Hypothalamus (tissue), 51 donors: ENCODE results near the gene CHAC2.
"Not testable (repeated sequence)": the region's sequence is repeated elsewhere in the genome, so short reads cannot be mapped to it uniquely, and the experiment has no call there.

Experiments used
- DNase-seq, 51 donors: peaks; one replicate each; lab custom pipeline; 2025; lab: John Stamatoyannopoulos, UW

Gene CHAC2

DNA sequence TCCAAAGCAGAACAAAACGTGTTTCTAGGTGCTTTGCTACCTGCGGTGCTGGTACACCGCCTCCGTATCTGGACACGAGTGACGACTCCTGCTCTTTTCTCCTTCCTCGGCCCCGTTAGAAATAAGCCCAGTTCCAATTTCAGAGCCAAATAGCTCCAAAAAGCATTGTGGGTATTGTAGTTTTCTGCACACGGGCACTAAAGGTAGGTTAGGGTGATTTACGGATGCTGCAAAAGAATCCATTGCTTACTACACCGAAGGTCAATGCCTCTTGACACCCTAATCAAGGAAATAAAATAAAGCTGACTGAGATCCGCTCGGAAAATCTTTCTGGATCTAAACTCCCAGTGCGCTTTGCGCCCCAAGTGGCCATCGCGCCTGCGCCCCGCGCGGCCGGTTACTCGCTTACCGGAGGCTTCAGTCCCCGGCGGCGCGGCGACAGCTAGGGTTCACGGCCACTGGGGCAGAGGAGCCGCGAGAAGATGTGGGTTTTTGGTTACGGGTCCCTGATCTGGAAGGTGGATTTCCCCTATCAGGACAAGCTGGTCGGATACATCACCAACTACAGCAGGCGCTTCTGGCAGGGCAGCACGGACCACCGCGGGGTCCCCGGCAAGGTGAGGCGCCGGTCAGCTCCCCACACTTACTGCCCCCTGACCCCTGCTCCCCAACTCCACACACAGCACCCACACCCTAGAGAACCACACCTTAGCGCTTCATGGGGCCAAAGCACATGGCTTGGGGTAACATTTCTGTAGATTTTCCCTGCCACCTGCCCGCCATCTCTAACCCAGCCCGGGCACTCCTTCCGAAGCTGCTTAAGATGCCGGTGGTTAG lies at the start of gene CHAC2:
Gene CHAC2, plus strand, starts transcription at position 400 of the 837 bp plus-strand sequence. Its CDS starts 83 bp downstream, at position 483.
- peak; percentile 20 to 93 (median 68) for DNase-seq

DNA sequence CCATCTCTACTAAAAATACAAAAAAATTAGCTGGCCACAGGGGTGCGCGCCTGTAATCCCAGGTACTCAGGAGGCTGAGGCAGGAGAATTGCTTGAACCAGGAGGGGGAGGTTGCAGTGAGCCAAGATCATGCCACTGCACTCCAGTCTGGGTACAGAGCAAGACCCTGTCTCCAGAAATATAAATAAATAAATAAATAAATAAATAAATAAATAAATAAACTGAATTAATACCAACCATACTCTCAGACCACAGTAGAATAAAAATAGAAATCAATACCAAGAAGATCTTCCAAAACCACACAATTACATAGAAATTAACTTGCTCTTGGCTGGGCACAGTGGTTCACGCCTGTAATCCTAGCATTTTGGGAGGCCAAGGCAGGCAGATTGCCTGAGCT lies 46.7 kb upstream of the CHAC2 start:
- DNase-seq: not testable (repeated sequence)

DNA sequence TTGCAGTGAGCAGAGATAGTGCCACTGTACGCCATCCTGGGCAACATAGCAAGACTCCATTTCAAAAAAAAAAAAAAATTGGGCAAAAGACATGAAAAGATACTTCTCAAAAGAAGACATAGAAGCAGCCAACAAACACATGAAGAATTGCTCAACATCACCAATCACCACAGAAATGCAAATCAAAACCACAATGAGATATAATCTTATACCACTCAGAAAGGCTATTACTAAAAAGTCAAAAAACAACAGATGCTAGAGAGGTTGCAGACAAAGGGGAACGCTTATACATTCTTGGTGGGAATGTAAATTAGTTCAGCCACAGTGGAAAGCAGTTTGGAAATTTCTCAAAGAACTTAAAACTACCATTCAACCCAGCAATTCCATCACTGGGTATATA lies 43.1 kb upstream of the CHAC2 start:
- DNase-seq: no peak

DNA sequence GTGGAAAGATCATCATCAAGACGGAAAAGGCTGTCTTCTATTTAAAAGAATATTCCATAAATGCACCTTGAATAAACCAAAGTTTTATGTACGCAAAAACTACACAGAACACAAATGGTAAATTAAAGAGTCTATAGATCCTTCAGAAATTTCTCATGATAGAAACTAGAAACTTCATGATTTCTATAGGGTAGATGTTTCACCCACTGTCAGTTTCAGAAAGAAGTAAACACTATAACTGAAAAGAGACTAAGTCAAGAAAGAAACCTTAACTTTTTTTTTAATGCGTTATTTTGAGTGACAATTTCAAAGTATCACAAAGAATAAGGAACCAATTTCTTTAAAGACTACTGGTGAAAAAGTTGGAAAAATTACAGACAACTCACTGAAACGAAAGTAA lies 41.9 kb upstream of the CHAC2 start:
- DNase-seq: no peak

DNA sequence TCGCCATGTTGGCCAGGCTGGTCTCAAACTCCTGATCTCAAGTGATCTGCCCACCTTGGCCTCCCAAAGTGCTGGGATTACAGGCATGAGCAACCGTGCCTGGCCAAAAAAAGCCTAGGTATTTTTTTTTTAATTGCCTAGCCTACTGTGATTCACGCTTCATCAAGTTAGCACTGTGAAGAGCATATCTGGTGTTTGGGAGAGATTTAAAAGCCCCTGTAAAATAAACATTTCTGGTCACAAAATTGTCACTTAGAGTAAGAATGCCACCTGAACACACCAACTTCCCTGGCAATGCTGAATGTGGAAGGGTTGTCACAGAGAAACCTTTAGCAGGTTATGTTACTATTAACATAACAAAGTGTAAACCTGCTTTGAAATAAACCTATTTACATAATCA lies 39.7 kb upstream of the CHAC2 start:
- no peak for DNase-seq

DNA sequence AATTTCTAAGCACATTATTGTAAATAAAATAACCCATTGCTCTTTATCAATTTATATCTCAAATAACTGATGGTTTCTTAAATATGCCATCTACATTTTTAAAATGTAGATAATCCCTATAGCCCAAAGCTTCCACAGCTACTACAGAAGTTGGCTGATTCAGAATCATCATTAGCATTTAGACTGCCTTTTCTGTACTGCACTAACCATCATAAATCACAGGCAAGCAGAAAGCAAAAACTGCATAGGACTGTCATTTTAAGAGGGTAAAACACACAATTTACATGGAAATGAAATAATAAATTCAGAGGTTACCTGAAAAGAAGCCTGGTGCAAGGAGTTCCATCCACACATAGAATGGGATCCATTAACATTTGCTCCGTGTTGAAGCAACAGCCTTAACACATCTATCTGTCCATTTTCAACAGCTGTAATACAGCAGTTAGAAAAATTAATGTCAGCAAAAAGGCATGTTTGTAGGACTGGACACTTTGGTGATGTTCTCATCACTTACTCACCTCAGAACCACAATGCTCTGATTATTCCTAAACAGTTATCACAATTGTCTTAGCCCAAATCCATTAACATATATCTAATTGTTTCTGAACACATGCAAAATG lies 38.4 kb upstream of the CHAC2 start:
- DNase-seq: no peak

DNA sequence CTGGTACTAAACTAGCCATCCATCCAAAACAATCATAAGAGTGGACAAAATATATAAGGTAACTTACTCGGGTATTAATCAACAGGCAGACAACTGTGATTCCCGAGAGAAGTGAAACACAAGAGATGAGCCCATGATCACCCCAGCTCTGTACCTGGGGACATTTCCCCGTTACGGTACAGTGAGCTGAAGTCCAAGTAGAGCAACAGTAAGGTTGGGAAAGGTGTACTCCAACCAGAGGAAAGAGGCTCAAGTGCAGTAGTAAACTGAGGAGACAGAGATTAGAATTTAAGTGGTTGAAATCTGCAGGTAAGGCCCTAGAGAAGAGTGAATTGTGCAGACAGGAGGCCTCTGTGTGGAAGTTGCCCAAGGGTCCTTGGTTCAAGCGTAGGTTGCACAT lies 30.5 kb upstream of the CHAC2 start:
- no peak for DNase-seq

DNA sequence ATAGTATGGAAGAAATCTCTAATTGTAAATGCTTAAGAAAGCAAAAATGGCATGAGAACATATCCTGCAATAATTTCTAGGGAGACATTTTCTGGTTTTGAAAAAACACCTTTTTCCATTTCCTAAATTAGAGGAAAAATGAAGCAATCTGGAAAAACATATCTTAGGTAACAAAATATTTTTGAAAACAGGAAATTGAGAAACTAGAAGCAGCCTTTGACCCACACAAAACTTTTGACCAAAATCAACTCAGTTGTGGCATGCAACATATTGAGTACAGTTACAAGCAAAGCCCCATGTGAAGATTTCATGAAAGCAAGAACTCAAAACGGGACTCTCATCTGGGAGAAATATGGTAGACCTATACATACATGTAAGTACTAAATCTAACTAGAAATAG lies 28.6 kb upstream of the CHAC2 start:
- no peak for DNase-seq

DNA sequence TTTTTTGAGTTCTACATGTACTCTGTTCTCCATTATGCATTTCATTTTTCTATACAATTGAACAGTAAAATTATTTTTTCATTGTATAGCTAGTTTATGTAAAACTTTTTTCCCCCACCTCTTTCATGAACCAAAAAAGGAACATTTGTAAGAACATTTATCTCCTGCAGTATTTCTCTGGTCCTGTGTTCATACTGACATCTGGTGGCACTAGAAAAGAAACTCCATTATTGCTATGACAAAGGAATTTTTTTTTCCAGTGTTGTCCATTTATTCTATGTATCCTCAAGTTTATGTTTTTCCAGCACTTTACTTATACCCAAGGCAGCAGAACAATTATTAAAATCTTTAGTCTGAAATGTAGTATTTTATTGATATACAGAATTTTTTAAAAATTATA lies 27.4 kb upstream of the CHAC2 start:
- peak in 1 of 51 donors; percentile 5 for DNase-seq

DNA sequence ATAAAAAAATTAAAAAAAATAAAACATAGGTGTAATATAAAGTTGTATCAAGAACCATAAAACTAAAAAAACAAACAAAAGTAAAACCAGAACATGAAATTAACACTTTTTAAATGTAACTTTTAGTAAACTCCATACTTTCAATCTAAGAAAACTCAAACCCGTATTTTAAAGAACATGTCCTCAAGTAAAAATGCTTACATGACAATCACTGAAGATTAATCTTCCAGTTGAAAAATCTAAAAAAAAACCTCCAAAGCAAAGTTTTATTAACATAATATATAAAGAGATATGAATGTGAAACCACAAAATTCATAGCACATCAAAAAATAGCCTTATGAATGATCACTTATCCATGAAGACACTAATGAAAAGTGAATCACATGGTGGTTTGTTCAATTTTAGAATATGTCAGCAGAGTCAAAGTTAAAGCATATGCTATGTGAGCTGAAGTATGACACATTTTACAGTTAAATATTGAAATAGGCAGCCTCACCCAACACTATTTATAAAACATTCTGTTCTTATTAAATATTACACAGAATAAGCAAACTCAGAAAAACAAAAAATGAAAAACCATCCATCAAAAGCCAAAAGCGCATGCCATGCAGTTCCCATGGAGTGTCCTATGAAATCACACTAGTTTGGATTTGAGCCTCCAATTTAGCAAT lies 23.1 kb upstream of the CHAC2 start:
- no peak for DNase-seq

DNA sequence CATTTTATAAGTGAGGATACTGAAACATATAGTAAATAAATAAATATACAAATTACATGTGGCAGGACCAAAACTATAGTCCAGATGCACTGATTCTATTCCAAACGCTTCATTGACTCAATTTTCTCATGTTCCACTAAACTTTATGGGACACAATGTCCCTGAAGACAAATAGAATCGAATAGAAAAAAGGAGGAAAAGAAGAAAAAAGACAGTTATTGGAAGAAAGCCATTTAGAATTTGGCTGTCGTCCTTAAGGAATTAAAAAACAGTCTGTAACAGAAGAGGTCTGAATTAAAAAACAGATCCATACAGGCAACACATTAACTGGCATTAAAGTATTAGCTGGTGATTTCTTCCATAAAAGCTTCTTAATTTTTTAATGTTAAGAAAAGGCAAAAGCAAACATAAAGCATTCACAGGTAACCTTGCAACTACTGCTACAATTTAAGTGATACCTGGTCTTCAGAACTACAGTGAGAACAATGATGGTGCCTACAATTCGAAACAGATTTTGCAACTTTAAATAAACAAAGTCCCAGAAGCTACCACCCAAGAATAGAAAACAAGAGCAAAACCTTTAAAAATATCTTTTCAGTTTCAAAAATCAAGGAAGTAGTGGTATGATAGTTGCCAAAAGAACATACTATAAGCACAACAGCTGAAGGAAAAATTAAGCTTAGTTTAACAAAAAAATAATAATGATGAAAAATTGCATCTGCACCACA lies 17.4 kb upstream of the CHAC2 start:
- DNase-seq: no peak

DNA sequence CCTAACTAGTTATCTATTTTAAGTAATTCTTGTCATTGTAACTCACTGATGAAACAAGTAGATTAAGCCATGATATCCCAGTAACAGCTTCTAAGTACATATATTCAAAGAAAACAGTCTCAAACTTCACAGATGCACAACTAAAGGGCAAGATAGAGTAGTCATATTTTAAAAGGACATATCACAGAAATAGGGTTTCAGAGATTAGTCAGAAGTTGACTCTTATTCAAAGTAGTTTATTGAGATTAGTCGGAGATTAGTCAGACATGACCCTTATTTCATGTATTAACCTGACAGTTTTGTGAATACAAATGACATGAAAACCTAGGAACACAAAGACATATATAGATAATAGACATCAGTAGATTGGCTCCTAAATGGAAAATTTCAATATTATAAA lies 15.9 kb upstream of the CHAC2 start:
- no peak for DNase-seq

DNA sequence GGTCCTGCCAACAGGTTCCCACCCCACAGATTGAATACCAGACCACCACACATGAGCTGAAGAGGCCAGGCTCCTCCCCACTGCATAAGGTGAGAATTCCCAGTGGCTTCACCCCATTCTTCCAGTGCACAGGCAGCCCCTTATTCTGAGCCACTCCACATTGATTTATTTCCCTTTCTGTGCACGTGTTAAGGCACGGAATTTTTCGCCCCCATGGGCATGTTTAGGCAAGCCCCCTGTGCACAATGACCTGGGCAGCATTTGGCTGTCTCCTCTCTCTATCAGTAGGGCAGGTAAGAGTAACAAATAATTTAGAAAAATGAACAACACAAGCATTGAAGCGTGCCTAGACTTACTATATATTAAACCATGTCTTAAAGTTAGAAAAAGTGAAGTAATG lies 15.2 kb upstream of the CHAC2 start:
- no peak for DNase-seq

DNA sequence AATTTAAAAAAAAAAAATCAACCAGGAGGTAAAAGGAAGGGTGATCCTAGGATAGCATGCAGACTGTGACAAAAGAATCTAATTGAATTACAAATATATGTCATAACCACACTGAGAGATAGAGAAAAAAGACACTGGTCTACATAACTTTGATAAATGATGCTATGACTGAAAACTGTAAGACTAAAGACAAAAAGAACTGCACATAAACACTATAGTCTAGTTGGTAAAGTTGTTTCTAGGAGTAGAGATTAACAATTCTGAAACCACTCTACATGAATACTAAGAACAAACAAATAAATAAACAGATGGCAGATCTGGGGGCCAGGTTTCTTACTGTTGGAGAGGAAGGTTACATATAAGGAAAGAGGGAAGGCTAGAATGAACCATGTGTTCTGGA lies 14.6 kb upstream of the CHAC2 start:
- DNase-seq: no peak

DNA sequence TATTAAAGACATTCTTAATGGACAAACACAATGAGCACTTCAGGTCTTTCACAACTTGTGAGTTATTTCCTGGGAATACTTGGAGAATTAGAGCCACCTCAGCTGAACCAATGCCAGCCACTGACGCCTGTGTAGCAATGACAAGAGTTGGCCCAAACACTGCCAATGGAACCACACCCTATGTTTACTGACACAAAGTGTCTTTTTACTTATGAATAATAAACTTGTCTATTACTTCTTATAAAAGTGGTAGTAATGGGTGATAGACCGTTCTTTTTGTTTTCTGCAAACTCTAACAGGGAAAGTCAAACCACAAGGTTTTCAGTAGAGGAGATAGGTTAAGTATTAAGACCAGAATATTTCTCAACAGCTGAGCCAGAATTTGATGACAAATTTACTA lies 12.5 kb upstream of the CHAC2 start:
- peak in 4 of 51 donors; percentile 3 to 30 (median 24) for DNase-seq

DNA sequence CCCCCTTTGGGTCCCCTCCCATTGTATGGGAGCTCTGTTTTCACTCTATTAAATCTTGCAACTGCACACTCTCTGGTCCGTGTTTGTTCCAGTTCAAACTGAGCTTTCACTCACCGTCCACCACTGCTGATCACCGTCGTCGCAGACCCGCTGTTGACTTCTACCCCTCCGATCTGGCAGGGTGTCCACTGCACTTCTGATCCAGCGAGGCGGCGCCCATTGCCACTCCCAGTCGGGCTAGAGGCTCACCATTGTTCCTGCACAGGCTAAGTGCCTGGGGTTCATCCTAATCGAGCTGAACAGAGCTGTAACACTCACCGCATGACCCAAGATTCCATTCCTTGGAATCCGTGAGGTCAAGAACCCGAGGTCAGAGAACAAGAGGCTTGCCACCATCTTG lies 11.0 kb upstream of the CHAC2 start:
- no peak for DNase-seq

DNA sequence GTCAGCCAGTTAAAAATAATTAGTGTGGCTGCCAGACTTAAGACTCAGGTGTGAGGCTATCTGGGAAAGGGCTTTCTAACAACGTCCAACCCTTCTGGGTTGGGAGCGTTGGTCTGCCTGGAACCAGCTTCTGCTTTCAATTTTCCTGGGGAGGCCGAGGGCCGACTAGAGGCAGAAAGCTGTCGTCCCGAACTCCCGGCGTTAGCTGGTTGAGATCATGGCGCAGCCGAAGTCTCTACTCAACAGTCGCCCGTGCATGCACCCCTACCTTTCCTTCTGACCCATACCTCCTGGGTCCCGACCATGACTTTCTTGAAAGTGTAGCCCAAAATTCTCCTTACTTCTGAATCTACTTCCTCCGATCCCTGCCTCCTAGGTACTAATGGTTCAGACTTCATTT lies 10.4 kb upstream of the CHAC2 start:
- DNase-seq: not testable (repeated sequence)

DNA sequence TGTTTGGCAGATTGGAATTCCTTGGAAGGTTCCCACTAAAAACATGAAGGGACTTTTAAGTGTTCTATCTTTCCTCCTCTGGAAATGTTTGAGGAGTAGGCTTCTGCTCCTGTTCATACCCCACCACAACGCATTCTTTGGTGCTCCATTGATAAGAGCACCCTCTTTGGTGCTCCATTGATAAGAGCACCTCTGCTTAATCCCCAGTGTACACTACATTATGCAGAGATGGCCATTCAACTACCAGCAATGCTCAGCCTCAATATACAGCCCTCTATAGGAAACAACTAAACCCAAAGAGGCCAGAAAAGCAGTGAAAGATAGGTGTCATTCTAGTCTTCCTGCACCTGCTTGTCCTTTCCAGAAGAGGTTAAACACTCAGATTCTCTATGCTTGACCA lies 1.8 kb upstream of the CHAC2 start:
- no peak for DNase-seq

DNA sequence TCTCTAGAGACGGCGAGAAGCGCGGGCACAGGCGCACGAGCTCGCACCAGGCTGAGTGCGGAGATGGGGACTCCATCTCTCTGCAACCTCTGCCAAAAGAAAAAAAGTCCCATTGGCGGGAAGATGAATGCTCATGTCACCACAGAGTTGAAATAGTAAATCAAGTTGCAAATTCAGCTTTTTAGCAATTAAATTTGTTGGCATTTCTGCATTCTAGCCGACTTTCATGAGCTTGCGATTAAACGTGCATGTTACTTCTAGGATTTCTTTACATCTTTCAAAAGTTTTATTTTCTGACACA lies 588 bp downstream of the CHAC2 start:
- DNase-seq: peak in 3 of 51 donors; percentile 45 to 47 (median 46)

DNA sequence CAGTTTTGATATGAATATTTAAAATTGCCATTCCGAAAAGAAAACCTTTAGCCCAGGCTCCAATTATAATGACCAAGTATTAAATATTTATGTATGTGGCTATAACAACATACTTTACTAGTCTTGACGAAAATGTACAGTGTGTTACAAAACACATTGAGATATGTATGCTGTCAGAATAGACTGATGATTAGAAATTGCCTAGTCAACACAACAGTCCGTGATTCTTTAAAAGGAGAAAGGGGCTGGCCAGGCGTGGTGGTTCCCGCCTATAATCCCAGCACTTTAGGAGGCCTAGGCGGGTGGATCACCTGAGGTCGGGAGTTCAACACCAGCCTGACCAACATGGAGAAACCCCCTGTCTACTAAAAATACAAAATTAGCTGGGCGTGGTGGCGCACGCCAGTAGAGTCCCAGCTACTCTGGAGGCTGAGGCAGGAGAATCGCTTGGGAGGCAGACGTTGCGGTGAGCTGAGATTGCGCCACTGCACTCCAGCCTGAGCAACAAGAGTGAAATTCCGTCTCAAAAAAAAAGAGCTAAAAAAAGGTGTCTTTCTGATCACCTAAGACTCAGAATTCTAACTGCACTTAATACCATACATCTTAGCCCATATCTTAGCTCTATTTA lies 1.8 kb downstream of the CHAC2 start:
- no peak for DNase-seq

DNA sequence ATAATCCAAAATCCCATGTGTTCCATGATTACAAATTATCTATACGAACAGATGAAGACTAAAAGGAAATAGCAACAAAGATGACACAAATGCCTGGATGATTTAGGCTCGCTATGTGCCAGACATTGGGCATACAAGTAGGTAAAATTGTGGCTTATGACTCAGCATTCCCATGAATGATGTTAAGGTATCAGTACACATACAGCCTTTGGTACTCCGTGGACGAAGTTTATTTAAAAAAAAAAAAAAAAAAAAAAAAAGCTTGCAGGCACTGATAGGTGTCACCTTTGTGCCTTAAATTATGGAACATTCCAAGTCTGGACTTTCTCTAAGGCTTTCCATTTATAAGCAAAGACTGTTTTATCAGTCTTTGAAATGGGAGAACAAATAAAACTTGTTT lies 2.7 kb downstream of the CHAC2 start:
- DNase-seq: no peak
